ENCODE measurements around the gene CFDP1. TPM values are rescaled to one million over a fixed set of nuclear protein-coding genes. Genes with fewer than 3 reads are reported as not detected.

Gene CFDP1
- total RNA-seq, 3 donors from 2014 or later = 71.9 to 101 (median 72.0) TPM

GRCh38 chr16:75423723-75424104 is 9.6 kb downstream of the CFDP1 start:
- Histone ChIP-seq H3K4me1 (ENCODE audit: low read depth) (peaks cover 9% of the 10 kb centered on the region), H3K4me3 (no peak overlapping the region), H3K9me3 (no peaks in the 10 kb centered on the region), H3K36me3 (ENCODE audit: low read depth) (no peaks in the 10 kb centered on the region)
- ATAC-seq = no peak
- DNase-seq = no peak
- intact Hi-C loops (cut with DNase I, micrococcal nuclease) = no loop called here
- TF ChIP-seq, protein P1, sequence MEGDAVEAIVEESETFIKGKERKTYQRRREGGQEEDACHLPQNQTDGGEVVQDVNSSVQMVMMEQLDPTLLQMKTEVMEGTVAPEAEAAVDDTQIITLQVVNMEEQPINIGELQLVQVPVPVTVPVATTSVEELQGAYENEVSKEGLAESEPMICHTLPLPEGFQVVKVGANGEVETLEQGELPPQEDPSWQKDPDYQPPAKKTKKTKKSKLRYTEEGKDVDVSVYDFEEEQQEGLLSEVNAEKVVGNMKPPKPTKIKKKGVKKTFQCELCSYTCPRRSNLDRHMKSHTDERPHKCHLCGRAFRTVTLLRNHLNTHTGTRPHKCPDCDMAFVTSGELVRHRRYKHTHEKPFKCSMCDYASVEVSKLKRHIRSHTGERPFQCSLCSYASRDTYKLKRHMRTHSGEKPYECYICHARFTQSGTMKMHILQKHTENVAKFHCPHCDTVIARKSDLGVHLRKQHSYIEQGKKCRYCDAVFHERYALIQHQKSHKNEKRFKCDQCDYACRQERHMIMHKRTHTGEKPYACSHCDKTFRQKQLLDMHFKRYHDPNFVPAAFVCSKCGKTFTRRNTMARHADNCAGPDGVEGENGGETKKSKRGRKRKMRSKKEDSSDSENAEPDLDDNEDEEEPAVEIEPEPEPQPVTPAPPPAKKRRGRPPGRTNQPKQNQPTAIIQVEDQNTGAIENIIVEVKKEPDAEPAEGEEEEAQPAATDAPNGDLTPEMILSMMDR (IDR thresholded peaks at IDR 0.05) = no peak

GRCh38 chr16:75421820-75422126 is 11.5 kb downstream of the CFDP1 start:
- no peaks in the 10 kb centered on the region for H3K9me3 ChIP-seq
- H3K4me3 ChIP-seq = no peak overlapping the region
- H3K36me3 ChIP-seq (ENCODE audit: low read depth) = no peaks in the 10 kb centered on the region
- peak; percentile 35 for ATAC-seq
- intact Hi-C loops (cut with DNase I, micrococcal nuclease) = no loop called here
- TF ChIP-seq, protein P1 (IDR thresholded peaks at IDR 0.05) = no peak
- H3K4me1 ChIP-seq (ENCODE audit: low read depth) = peaks cover 9% of the 10 kb centered on the region
- no peak for DNase-seq

DNA sequence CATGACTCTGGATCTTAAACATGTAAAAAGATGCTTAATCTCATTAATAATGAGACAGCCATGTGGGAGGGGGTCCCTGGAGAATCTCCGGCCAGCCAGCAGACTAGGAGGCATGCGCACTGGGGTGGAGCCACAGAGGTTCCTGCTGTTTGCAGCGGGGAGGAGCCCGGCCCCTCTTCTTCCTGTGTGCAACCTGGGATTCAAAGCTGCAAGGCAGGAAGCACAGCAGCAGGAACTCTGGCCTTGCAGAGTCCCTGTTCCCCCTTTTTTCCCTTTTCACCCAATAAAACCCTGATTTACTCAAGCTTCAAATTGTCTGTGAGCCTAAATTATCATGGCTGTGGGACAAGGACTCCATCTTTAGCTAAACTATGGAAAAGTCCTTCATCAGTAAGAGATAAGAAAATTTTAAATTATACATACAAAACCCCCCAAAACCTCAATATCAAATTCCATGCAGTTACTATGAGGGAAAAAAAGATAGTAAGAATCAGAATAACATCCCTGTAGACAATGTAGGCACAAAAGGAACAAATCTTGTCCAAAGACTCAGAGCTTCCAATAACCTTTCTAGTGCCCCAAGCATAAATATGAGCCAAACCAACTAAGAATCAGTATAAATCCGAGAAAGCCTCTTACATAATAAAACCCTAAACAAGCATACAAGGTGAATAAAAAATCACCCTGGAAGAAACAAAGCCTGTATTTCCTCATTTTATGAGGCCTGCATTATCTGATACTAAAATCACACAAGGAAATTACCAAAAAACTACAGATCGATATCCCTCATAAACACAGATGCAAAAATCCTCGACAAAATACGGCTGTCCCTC is 12.1 kb downstream of the CFDP1 start:
- peaks cover 9% of the 10 kb centered on the region for H3K4me1 ChIP-seq (ENCODE audit: low read depth)
- intact Hi-C loops (cut with DNase I, micrococcal nuclease) = no loop called here
- ATAC-seq = peak; percentile 100
- peak; percentile 83 to 86 (median 86) for DNase-seq
- TF ChIP-seq, protein P1 (IDR thresholded peaks at IDR 0.05) = no peak
- H3K9me3 ChIP-seq = no peaks in the 10 kb centered on the region
- H3K4me3 ChIP-seq = no peak overlapping the region
- no peaks in the 10 kb centered on the region for H3K36me3 ChIP-seq (ENCODE audit: low read depth)

GRCh38 chr16:75416904-75417565 is 16.3 kb downstream of the CFDP1 start:
- Histone ChIP-seq H3K36me3 (ENCODE audit: low read depth) (no peaks in the 10 kb centered on the region), H3K9me3 (no peaks in the 10 kb centered on the region), H3K4me3 (no peak overlapping the region), H3K4me1 (ENCODE audit: low read depth) (peaks cover 9% of the 10 kb centered on the region)
- DNase-seq = no peak
- intact Hi-C loops (cut with DNase I, micrococcal nuclease) = no loop called here
- TF ChIP-seq, protein P1 (IDR thresholded peaks at IDR 0.05) = no peak
- no peak for ATAC-seq

DNA sequence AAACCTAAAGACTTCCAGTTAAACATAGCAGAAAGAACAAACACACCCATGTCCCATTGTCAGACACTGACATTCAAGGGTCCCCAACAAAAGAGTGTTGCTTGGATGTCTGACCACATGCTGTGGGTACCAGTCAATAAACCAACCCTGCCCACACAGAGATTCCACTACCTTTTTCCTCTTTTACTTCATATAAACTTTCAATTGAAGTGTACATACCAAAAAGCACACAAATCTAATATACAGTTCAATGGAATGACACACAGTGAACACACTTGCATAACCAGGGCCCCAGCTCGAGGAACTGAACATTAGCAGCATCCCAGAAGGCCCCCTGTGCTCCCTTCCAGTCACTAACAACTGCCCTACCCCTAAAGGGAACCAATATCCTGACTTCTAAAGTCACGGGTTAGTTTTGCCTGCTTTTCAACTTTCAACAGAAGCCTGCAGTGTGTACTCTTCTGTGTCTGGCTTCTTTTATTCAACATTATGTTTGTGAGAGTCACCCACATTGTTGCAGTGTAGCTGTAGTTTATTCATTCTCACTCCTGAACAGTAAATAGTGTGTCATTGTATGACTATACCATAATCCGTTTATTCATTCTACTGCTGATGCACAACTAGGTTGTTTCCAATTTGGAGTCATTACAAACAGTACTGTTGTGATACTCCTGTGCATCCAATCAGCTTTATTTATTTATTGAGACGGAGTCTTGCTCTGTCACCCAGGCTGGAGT is 18.0 kb downstream of the CFDP1 start:
- no peak for ATAC-seq
- H3K4me3 ChIP-seq = no peak overlapping the region
- DNase-seq = no peak
- TF ChIP-seq, protein P1 (IDR thresholded peaks at IDR 0.05) = no peak
- no peaks in the 10 kb centered on the region for H3K36me3 ChIP-seq (ENCODE audit: low read depth)
- no peaks in the 10 kb centered on the region for H3K9me3 ChIP-seq
- intact Hi-C loops (cut with DNase I, micrococcal nuclease) = no loop called here
- no peaks in the 10 kb centered on the region for H3K4me1 ChIP-seq (ENCODE audit: low read depth)
